C4-2B (cell line): ENCODE data around the gene PTPRS.
"Not testable (repeated sequence)": the region's sequence is repeated elsewhere in the genome, so short reads cannot be mapped to it uniquely, and the experiment has no call there.

Experiments
- H3K27ac ChIP-seq: fragments of 450-650 bp; 2 replicates; pipeline ENCODE4 v1.5.1; 2017
- ZFX ChIP-seq: fragments of 450-650 bp; IDR thresholded peaks from 2 replicates; pipeline ENCODE4 v1.6.1; 2017
- TF ChIP-seq, protein P1 (sequence below): fragments of 450-650 bp; conservative IDR thresholded peaks from 2 replicates; pipeline ENCODE4 v1.5.1; 2017; ENCODE audit warnings: mild to moderate bottlenecking

Gene PTPRS

DNA sequence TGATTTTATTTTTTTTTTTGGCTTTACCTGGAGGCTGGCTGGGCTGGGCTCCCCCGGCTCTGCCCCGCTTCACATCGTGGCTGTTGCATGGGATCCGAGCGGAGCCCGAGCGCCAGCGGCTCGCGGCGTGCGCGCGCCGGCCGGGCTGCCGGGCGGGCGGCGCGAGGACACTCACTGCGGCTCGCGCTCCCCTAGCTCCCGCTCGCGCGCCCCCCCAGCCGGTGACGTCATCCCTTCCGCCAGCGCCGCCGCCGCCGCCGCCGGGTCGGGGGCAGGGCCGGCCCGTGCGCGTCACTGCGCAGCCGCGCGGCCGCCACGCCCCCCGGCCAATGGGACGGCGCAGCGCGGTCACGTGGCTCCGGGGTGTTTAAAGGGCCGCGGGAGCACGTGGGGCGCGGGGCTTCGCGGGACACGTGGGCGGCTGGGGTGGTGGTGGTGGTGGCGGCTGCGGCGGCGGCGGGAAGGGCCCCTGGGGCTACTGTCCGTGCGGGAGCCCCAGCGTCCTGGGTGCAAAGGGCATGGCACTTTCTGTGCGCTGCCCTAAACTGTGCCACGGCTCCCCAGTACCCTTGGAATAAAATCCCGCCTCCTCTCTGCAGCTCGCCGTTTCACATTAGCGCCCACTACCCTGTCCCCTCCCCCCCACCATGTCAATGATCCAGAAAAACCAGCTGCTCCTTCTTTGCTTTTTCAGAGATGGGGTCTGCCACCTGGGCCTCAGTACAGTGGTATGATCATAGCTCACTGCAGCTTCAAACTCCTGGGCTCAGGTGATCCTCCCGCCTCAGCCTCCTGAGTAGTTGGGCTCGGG, at the start of gene PTPRS:
TSS of gene PTPRS (minus strand) at position 176 of the 811 bp plus-strand sequence. CDS start 54,672 bp downstream, outside the sequence.
- H3K27ac ChIP-seq: peak within 1 kb of the TSS; percentile 84
- no peak for TF ChIP-seq ZFX
- TF ChIP-seq, protein P1, sequence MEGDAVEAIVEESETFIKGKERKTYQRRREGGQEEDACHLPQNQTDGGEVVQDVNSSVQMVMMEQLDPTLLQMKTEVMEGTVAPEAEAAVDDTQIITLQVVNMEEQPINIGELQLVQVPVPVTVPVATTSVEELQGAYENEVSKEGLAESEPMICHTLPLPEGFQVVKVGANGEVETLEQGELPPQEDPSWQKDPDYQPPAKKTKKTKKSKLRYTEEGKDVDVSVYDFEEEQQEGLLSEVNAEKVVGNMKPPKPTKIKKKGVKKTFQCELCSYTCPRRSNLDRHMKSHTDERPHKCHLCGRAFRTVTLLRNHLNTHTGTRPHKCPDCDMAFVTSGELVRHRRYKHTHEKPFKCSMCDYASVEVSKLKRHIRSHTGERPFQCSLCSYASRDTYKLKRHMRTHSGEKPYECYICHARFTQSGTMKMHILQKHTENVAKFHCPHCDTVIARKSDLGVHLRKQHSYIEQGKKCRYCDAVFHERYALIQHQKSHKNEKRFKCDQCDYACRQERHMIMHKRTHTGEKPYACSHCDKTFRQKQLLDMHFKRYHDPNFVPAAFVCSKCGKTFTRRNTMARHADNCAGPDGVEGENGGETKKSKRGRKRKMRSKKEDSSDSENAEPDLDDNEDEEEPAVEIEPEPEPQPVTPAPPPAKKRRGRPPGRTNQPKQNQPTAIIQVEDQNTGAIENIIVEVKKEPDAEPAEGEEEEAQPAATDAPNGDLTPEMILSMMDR: no peak

DNA sequence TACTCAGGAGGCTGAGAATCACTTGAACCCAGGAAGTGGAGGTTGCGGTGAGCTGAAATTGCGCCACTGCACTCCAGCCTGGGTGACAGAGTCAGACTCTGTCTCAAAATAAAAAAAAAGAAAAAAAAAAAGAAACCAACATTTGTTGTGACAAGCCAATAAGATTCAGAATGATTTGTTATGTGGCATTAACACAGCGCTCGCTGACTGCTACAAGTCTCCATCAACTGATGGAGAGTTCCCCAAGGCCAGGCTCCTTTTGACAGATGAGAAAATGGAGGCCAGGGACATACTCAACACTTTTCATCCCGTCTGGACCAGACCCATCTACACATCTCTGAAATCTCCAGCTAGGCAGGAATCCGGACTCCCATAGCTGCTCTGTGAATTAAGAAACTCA, 48.7 kb upstream of the PTPRS start:
- TF ChIP-seq ZFX: no peak
- TF ChIP-seq, protein P1: no peak
- no peak overlapping the region for H3K27ac ChIP-seq

DNA sequence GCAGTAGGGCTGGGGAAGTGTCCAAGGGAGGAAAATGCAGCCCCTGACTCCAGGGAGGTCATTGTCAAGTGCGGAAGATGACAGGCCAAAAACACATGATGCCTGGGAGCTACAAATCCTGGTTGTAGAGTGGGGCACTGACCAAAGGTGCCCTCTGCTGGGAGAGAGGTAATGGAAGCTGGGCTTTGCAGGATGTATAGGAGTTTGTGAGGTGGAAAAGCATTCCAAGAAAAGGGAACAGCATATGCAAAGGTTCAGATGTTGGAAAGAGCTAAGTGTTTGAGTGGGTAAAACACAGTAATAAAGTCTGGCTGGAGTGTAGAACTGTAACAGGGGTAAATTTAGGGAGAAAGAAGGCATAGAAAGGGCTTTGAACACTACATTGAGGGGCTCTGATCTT, 46.9 kb upstream of the PTPRS start:
- H3K27ac ChIP-seq: no peak overlapping the region
- TF ChIP-seq ZFX: no peak
- TF ChIP-seq, protein P1: no peak

DNA sequence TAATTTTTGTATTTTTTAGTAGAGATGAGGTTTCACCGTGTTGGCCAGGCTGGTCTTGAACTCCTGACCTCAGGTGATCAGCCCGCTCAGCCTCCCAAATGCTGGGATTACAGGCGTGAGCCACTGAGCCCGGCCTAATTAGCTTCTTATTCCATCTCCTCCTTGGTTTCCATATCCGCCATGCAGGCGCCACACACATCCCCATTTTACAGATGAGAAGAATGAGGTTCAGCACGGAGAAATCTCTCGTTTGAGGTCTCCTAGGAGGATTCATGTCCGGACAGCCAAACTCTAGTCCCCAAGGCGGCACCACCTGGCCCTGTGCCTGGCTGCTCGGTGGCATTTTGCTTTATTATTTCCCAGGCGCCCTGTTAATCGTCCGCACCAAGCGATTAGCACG, 46.2 kb upstream of the PTPRS start:
- H3K27ac ChIP-seq: no peak overlapping the region
- TF ChIP-seq, protein P1: no peak

DNA sequence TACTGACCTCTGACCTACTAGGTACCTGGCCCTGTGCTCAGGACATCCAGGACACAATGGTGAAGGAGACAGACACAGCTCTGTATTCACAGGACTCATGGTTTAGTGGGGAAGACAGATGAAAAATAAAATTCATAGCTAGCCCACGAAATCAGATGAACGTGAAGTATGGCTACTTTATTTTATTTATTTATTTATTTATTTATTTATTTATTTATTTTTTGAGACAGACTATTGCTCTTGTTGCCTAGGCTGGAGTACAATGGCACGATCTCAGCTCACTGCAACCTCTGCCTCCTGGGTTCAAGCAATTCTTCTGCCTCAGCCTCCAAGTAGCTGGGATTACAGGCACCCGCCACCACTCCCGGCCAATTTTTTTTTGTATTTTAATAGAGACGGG, 40.6 kb upstream of the PTPRS start:
- not testable (repeated sequence) for H3K27ac ChIP-seq

DNA sequence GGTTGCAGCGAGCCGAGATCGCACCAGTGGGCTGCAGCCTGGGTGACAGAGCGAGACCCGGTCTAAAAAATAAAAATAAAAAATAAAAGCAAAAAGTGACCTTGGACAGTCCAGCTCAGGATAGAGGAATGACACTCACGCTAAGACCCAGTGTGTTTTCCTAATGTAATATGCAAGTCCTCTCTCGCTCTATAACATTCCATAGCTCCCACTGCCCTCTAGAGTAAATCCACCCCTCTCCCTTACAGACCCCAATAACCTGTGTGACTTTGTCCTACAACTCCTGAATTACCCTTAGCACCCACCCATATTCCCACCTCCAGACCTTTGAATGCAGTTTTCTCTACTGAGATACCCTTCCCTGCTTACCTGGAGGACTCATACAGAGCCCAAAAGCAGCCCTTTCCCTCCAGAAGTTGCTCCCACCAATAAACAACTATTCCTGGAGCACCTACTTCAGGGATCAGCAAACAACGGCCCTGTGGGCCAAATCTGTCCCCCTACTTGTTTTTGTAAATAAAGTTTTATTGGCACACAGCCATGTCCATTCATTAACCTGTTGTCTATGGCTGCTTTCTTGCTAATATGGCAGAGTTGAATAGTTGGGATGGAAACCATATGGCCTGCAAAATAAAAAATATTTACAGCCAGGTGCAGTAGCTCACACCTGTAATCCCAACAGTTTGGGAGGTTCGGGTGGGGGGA, 39.8 kb upstream of the PTPRS start:
- no peak overlapping the region for H3K27ac ChIP-seq
- TF ChIP-seq, protein P1: no peak
- TF ChIP-seq ZFX: no peak

DNA sequence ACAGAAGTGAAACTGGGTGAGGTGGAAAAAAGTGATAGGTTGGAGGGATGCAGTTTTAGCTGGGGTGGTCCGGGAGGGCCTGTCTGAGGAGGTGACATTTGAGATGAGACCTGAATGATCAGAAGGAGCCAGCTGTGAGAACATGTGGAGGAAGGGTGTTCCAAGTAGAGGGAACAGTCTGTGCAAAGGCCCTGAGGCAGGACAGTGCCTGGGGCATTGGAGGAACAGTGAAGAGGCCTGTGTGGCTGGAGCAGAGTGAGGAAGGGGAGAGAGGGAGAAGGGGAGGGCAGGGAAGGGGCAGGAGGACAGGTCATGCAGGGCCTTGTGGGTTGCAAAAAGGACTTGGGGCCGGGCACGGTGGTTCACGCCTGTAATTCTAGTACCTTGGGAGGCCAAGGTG, 36.3 kb upstream of the PTPRS start:
- no peak for TF ChIP-seq ZFX
- TF ChIP-seq, protein P1: no peak
- H3K27ac ChIP-seq: no peak overlapping the region
